Measurements from ENCODE around the gene PNCK.

GRCh38 chrX:153673428-153674218 is at the start of gene PNCK:
- no peak for TF ChIP-seq CTCF (IDR thresholded peaks at IDR 0.05)
- no peak for TF ChIP-seq POLR2A (IDR thresholded peaks at IDR 0.05)
- TF ChIP-seq POLR2AphosphoS5 (IDR thresholded peaks at IDR 0.05), result no peak

Data from prostate gland (tissue), 2 donors.